Measurements from ENCODE around the gene CACYBP. TPM values are rescaled to one million over a fixed set of nuclear protein-coding genes. Genes with fewer than 3 reads are reported as not detected.

CACYBP gene
- total and polyA plus RNA-seq, 2 of the 13 experiments (the other 11 are each of a cell fraction or from before 2014, with no cell fraction given), result 18.4 to 183 TPM

- no peak for TF ChIP-seq AFF4 (CRISPR knock-in tag; IDR thresholded peaks at IDR 0.05)
- no peak for TF ChIP-seq ZFY (CRISPR knock-in tag; IDR thresholded peaks at IDR 0.05)
- TF ChIP-seq TAF15 (IDR thresholded peaks at IDR 0.05; ENCODE audit: low read depth, low read length, poor library complexity, severe bottlenecking), result no peak
- no peak for TF ChIP-seq ZNF567 (CRISPR knock-in tag; IDR thresholded peaks at IDR 0.05; ENCODE audit: borderline replicate concordance)
- no peak for TF ChIP-seq KAT8 (CRISPR knock-in tag; IDR thresholded peaks at IDR 0.05)
- no peak for TF ChIP-seq ZSCAN20 (CRISPR knock-in tag; IDR thresholded peaks at IDR 0.05; ENCODE audit: borderline replicate concordance)
Observed at GRCh38 chr1:174988986-174989385, 10.8 kb upstream of the CACYBP start (continued).

GRCh38 chr1:174989536-174990220, 10.1 kb upstream of the CACYBP start:
- no peak overlapping the region for H3K27ac ChIP-seq (ENCODE audit: extremely low read length, insufficient read depth, low read length)
- no peaks in the 10 kb centered on the region for H3K79me2 ChIP-seq (ENCODE audit: insufficient read depth, low read length)
- ChIA-PET CTCF (ENCODE audit: low intra/inter-chr PET ratio, low total read pairs) (no interaction called here), POLR2A (interaction anchor here (1.6 kb wide), 1 partner anchor 10 kb away, joined by 7 read pairs; the partner anchor contains the start of gene CACYBP)
- intact Hi-C loops (cut with micrococcal nuclease; ENCODE audit: unreplicated experiment), result loop anchor here (2.0 kb wide), 1 partner anchor 219 kb away; no protein-coding TSS in a partner anchor
- H4K20me1 ChIP-seq (ENCODE audit: insufficient read depth, low read length), result no peaks in the 10 kb centered on the region
- no peaks in the 10 kb centered on the region for H3K9me3 ChIP-seq (ENCODE audit: low read length)
- peaks cover 26% of the 10 kb centered on the region for H3K4me1 ChIP-seq (ENCODE audit: insufficient read depth, low read length)
- H3K4me3 ChIP-seq (replicated peaks in 1 of 3; ENCODE audit: insufficient read depth in 1 of 3, low read depth in 2 of 3, low read length in 3 of 3), result no peak overlapping the region
- 91% methylated on average over 5 of the region's 5 CpGs for WGBS (ENCODE audit: low lambda C conversion rate)
- H3K36me3 ChIP-seq (replicated peaks in 1 of 2; ENCODE audit: control insufficient read depth in 1 of 2, insufficient read depth in 2 of 2, low read length in 2 of 2), result no peaks in the 10 kb centered on the region; a peak in 1 of 5 replicates
- no peaks in the 10 kb centered on the region for H3K27me3 ChIP-seq (ENCODE audit: control insufficient read depth in 1 of 2, insufficient read depth in 2 of 2, low read length in 2 of 2)
- ATAC-seq, result no peak
- no peak for DNase-seq (ENCODE audit: low spot score)
- no peak overlapping the region for H3K9ac ChIP-seq (ENCODE audit: insufficient read depth, low read depth, low read length)
- no peak overlapping the region; the same call in 1 of the 2 replicates for H3K4me2 ChIP-seq (ENCODE audit: low read depth, low read length)
- no peak overlapping the region for H2AFZ ChIP-seq (ENCODE audit: low read length)
- BruUV-seq (replicated peaks), result no TSS peak
- no peak for TF ChIP-seq ZBTB26 (CRISPR knock-in tag; IDR thresholded peaks at IDR 0.05; ENCODE audit: borderline replicate concordance)
- in situ Hi-C loops (cut with HindIII; ENCODE audit: extremely low pct_ligation_motif_present, low pct_unique_long_range_greater_than_20kb), result loop anchor here (25.0 kb wide), 1 partner anchor 727 kb away; no protein-coding TSS in a partner anchor
- no peak for FAIRE-seq

Data from HepG2 (cell line).